GM12878 (cell line): Measurements from ENCODE around the gene ZCCHC2.

Experiments
- EGR1 ChIP-seq, 2 experiments: IDR thresholded peaks; 1 replicate in 1 of 2; 2 replicates in 1 of 2; pipeline ENCODE4 v1.6.1; 2011 to 2012; ENCODE audit warnings: low read depth in 2 of 2, low read length in 2 of 2, borderline replicate concordance in 1 of 2, mild to moderate bottlenecking in 1 of 2, moderate library complexity in 1 of 2
- EZH2 ChIP-seq: IDR thresholded peaks from 2 replicates; pipeline ENCODE4 v1.6.1; 2012; ENCODE audit warnings: low read depth, mild to moderate bottlenecking, control low read depth, inconsistent platforms, low read length, borderline replicate concordance; ENCODE audit not compliant: control insufficient read depth
- IKZF2 ChIP-seq, 2 experiments: fragments of 450-650 bp; IDR thresholded peaks; 2 replicates each; pipeline ENCODE4 v1.6.1; 2017; ENCODE audit warnings: mild to moderate bottlenecking in 2 of 2, moderate library complexity in 2 of 2
- RAD21 ChIP-seq: IDR thresholded peaks from 2 replicates; pipeline ENCODE4 v1.6.1; 2011; ENCODE audit warnings: mild to moderate bottlenecking, low read depth, low read length, moderate library complexity; ENCODE audit not compliant: insufficient read depth
- ZNF274 ChIP-seq: IDR thresholded peaks from one replicate; pipeline ENCODE4 v1.8.0; 2011; ENCODE audit not compliant: insufficient read length, insufficient read depth
- TF ChIP-seq, protein P1 (sequence below): IDR thresholded peaks from 2 replicates; pipeline ENCODE4 v1.6.1; 2012; ENCODE audit warnings: mild to moderate bottlenecking, low read depth, low read length
- TF ChIP-seq, protein P2 (sequence below), 3 experiments: IDR thresholded peaks in 2 of 3; conservative IDR thresholded peaks in 1 of 3; 2 replicates each; pipeline ENCODE4 v1.5.1; 2011; ENCODE audit warnings: low read depth in 3 of 3, low read length in 3 of 3, mild to moderate bottlenecking in 3 of 3, control low read depth in 2 of 3, moderate library complexity in 2 of 3, inconsistent platforms in 1 of 3, mixed read lengths in 1 of 3; ENCODE audit not compliant: control insufficient read depth in 2 of 3, insufficient read depth in 1 of 3; ENCODE audit errors: extremely low read depth in 1 of 3

DNA sequence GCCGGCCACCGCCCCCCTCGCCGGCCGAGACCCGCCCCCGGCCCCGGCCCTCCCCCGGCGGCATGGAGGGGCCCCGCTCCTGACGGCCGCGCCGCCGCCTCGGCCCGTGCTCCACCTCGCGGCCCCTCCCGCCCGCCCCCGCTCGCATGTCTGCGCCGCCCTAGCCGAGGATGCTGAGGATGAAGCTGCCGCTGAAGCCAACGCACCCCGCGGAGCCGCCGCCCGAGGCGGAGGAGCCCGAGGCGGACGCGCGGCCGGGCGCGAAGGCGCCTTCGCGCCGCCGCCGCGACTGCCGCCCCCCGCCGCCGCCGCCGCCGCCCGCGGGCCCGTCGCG lies 397 bp downstream of the ZCCHC2 start:
- peak in 1 of 2 experiments; percentile 71; a peak in 2 of 3 replicates for TF ChIP-seq EGR1 (IDR thresholded peaks at IDR 0.05; ENCODE audit: borderline replicate concordance in 1 of 2, low read depth in 2 of 2, low read length in 2 of 2)
- no peak for TF ChIP-seq EZH2
- TF ChIP-seq, protein P1, sequence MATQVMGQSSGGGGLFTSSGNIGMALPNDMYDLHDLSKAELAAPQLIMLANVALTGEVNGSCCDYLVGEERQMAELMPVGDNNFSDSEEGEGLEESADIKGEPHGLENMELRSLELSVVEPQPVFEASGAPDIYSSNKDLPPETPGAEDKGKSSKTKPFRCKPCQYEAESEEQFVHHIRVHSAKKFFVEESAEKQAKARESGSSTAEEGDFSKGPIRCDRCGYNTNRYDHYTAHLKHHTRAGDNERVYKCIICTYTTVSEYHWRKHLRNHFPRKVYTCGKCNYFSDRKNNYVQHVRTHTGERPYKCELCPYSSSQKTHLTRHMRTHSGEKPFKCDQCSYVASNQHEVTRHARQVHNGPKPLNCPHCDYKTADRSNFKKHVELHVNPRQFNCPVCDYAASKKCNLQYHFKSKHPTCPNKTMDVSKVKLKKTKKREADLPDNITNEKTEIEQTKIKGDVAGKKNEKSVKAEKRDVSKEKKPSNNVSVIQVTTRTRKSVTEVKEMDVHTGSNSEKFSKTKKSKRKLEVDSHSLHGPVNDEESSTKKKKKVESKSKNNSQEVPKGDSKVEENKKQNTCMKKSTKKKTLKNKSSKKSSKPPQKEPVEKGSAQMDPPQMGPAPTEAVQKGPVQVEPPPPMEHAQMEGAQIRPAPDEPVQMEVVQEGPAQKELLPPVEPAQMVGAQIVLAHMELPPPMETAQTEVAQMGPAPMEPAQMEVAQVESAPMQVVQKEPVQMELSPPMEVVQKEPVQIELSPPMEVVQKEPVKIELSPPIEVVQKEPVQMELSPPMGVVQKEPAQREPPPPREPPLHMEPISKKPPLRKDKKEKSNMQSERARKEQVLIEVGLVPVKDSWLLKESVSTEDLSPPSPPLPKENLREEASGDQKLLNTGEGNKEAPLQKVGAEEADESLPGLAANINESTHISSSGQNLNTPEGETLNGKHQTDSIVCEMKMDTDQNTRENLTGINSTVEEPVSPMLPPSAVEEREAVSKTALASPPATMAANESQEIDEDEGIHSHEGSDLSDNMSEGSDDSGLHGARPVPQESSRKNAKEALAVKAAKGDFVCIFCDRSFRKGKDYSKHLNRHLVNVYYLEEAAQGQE, result no peak
- TF ChIP-seq RAD21, result no peak
- TF ChIP-seq IKZF2 (IDR thresholded peaks at IDR 0.05), result no peak
- TF ChIP-seq, protein P2, sequence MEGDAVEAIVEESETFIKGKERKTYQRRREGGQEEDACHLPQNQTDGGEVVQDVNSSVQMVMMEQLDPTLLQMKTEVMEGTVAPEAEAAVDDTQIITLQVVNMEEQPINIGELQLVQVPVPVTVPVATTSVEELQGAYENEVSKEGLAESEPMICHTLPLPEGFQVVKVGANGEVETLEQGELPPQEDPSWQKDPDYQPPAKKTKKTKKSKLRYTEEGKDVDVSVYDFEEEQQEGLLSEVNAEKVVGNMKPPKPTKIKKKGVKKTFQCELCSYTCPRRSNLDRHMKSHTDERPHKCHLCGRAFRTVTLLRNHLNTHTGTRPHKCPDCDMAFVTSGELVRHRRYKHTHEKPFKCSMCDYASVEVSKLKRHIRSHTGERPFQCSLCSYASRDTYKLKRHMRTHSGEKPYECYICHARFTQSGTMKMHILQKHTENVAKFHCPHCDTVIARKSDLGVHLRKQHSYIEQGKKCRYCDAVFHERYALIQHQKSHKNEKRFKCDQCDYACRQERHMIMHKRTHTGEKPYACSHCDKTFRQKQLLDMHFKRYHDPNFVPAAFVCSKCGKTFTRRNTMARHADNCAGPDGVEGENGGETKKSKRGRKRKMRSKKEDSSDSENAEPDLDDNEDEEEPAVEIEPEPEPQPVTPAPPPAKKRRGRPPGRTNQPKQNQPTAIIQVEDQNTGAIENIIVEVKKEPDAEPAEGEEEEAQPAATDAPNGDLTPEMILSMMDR (IDR thresholded peaks at IDR 0.05 in 2 of 3, conservative IDR thresholded peaks at IDR 0.05 in 1 of 3; ENCODE audit: control insufficient read depth in 2 of 3, extremely low read depth in 1 of 3, insufficient read depth in 1 of 3, low read depth in 3 of 3, low read length in 3 of 3), result no peak
- no peak for TF ChIP-seq ZNF274
